Mesenchymal stem cell (in vitro differentiated cells and primary cell): ENCODE data around the gene USP9X.

Experiments used
- DNase-seq: peaks from one replicate; pipeline ENCODE4 v3.0.0-alpha.2; 2013
- H2AFZ ChIP-seq: one replicate; pipeline ENCODE4 v1.6.1; 2013; ENCODE audit warnings: low read depth, mild to moderate bottlenecking, control low read depth, inconsistent platforms, low read length, moderate library complexity
- H2AK5ac ChIP-seq: 2 replicates; pipeline ENCODE4 v1.6.1; 2013; ENCODE audit warnings: low read length, moderate library complexity, mild to moderate bottlenecking, inconsistent platforms; ENCODE audit not compliant: severe bottlenecking
- H2BK120ac ChIP-seq: one replicate; pipeline ENCODE4 v1.6.1; 2013; ENCODE audit warnings: low read depth, mild to moderate bottlenecking, inconsistent platforms, low read length, moderate library complexity
- H2BK12ac ChIP-seq, 2 experiments: one replicate each; pipeline ENCODE4 v1.6.1; 2013; ENCODE audit warnings: inconsistent platforms in 2 of 2, low read length in 2 of 2, mild to moderate bottlenecking in 2 of 2, moderate library complexity in 2 of 2, control low read depth in 1 of 2
- H2BK15ac ChIP-seq: one replicate; pipeline ENCODE4 v1.6.1; 2013; ENCODE audit warnings: mild to moderate bottlenecking, low read depth, inconsistent platforms; ENCODE audit not compliant: poor library complexity, severe bottlenecking
- H2BK5ac ChIP-seq: 2 replicates; pipeline ENCODE4 v1.6.1; 2013; ENCODE audit warnings: low read depth, mild to moderate bottlenecking, low read length, control low read depth, inconsistent platforms; ENCODE audit not compliant: poor library complexity, severe bottlenecking
- H3K14ac ChIP-seq, 2 experiments: one replicate each; pipeline ENCODE4 v1.6.1; 2013; ENCODE audit warnings: inconsistent platforms in 2 of 2, low read length in 2 of 2, control low read depth in 1 of 2, mild to moderate bottlenecking in 1 of 2, moderate library complexity in 1 of 2
- H3K18ac ChIP-seq, 2 experiments: one replicate each; pipeline ENCODE4 v1.6.1; 2013; ENCODE audit warnings: inconsistent platforms in 2 of 2, low read length in 2 of 2, control low read depth in 1 of 2, low read depth in 1 of 2, mild to moderate bottlenecking in 1 of 2
- H3K23ac ChIP-seq, 2 experiments: one replicate each; pipeline ENCODE4 v1.6.1; 2013; ENCODE audit warnings: inconsistent platforms in 2 of 2, low read length in 2 of 2, mild to moderate bottlenecking in 2 of 2, moderate library complexity in 2 of 2, control low read depth in 1 of 2
- H3K27ac ChIP-seq: 2 replicates; pipeline ENCODE4 v1.5.1; 2013; ENCODE audit warnings: mild to moderate bottlenecking, moderate library complexity, low read length, control low read depth, inconsistent platforms; ENCODE audit not compliant: poor library complexity, severe bottlenecking
- H3K27me3 ChIP-seq, 2 experiments: 2 replicates each; pipeline versions ENCODE4 v1.6.1 to v1.7.0; 2013; ENCODE audit warnings: low read length in 2 of 2, mild to moderate bottlenecking in 2 of 2, moderate library complexity in 2 of 2, control low read depth in 1 of 2, inconsistent platforms in 1 of 2; ENCODE audit not compliant: control insufficient read depth in 1 of 2, insufficient read depth in 1 of 2
- H3K36me3 ChIP-seq, 2 experiments: 2 replicates each; pipeline versions ENCODE4 v1.6.1 to v1.7.0; 2013; ENCODE audit warnings: low read length in 2 of 2, control low read depth in 1 of 2, inconsistent platforms in 1 of 2, low read depth in 1 of 2, mild to moderate bottlenecking in 1 of 2; ENCODE audit not compliant: insufficient read depth in 2 of 2, control insufficient read depth in 1 of 2
- H3K4ac ChIP-seq, 2 experiments: one replicate each; pipeline ENCODE4 v1.6.1; 2013; ENCODE audit warnings: inconsistent platforms in 2 of 2, low read length in 2 of 2, mild to moderate bottlenecking in 2 of 2, moderate library complexity in 2 of 2, control low read depth in 1 of 2, low read depth in 1 of 2
- H3K4me1 ChIP-seq: 2 replicates; pipeline ENCODE4 v1.6.1; 2013; ENCODE audit warnings: low read depth, low read length, control low read depth; ENCODE audit not compliant: control insufficient read depth, insufficient read depth
- H3K4me2 ChIP-seq: 2 replicates; pipeline ENCODE4 v1.6.1; 2013; ENCODE audit warnings: low read length, mild to moderate bottlenecking, inconsistent platforms; ENCODE audit not compliant: poor library complexity, severe bottlenecking
- H3K4me3 ChIP-seq, 2 experiments: 2 replicates each; pipeline versions ENCODE4 v1.5.1 to v1.7.0; 2013; ENCODE audit warnings: low read length in 2 of 2, mild to moderate bottlenecking in 2 of 2, control low read depth in 1 of 2, low read depth in 1 of 2; ENCODE audit not compliant: insufficient read depth in 1 of 2
- H3K79me1 ChIP-seq: replicated peaks from 2 replicates; pipeline ENCODE4 v1.6.1; 2013; ENCODE audit warnings: mild to moderate bottlenecking, control low read depth, low read length, inconsistent platforms; ENCODE audit not compliant: poor library complexity, severe bottlenecking
- H3K9ac ChIP-seq: 2 replicates; pipeline ENCODE4 v1.7.0; 2013; ENCODE audit warnings: mild to moderate bottlenecking, low read length, moderate library complexity
- H3K9me3 ChIP-seq: 2 replicates; pipeline ENCODE4 v1.7.0; 2013; ENCODE audit warnings: mild to moderate bottlenecking, low read length; ENCODE audit not compliant: control insufficient read depth
- H4K8ac ChIP-seq: one replicate; pipeline ENCODE4 v1.6.1; 2013; ENCODE audit warnings: inconsistent platforms, mild to moderate bottlenecking, low read length, moderate library complexity
- H4K91ac ChIP-seq: one replicate; pipeline ENCODE4 v1.6.1; 2013; ENCODE audit warnings: mild to moderate bottlenecking, low read length, inconsistent platforms
- WGBS: methylation state at CpG from one replicate; pipeline ENCODE4 v1.1.7; 2013; ENCODE audit warnings: mixed read lengths; 5-methylcytosine and 5-hydroxymethylcytosine counted together

USP9X gene

DNA sequence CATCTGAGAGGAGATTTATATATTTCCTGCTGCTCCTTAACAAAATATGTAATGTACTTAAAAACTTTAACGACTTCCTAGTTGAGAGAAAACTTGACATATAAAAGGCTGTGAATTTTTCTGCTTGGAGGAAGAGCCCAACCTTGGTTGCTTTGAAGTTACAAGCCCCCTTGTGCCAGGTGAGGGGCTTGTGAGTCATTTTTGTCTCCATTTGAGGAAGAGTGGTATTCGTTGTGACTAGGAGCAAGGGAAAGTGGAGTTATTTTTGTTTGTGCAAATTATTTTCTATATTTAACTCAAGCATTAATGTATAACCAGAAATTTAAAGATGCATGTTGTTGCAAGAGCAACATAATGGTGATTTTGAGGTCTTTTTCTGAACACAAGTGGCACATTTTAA lies 149.7 kb downstream of the USP9X start:
- DNase-seq, result no peak
- Histone ChIP-seq H3K9ac (no peak overlapping the region), H3K23ac (no peak overlapping the region), H2AFZ (no peak overlapping the region), H3K27me3 (no peaks in the 10 kb centered on the region), H4K91ac (no peak overlapping the region), H2BK120ac (no peak overlapping the region), H3K14ac (no peak overlapping the region), H3K9me3 (no peaks in the 10 kb centered on the region), H3K4me3 (no peak overlapping the region), H2AK5ac (no peak overlapping the region), H2BK12ac (no peak overlapping the region), H2BK15ac (no peak overlapping the region), H3K36me3 (peaks cover under 1 to 44% of the 10 kb centered on the region in 2 experiments), H3K27ac (no peak overlapping the region), H3K4ac (no peak overlapping the region), H4K8ac (no peak overlapping the region), H3K79me1 (no peaks in the 10 kb centered on the region), H2BK5ac (no peak overlapping the region), H3K18ac (no peak overlapping the region), H3K4me2 (no peak overlapping the region), H3K4me1 (no peaks in the 10 kb centered on the region)
- WGBS, result 100% methylated on average over 1 of the region's 2 CpGs

DNA sequence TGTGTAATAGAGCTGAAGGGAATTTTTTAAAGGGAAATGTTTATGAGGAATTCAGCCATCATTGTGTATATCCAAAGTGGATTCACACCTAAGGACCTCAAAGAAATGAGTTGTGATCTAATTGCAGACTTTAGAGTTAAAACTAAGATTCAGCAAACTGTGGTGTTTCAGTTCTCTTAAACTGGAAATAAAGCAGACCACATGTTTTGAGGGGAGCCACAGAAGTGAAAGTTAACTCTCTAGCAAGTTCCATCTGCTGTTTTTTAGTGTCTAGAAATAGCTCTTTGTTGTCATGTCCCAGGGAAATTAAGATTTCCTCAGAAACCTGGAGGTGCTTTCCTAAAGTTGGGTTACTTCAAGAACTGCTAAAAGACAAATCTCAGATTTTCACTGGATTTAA lies 151.4 kb downstream of the USP9X start:
- H3K4ac ChIP-seq, result no peak overlapping the region
- H3K4me3 ChIP-seq, result no peak overlapping the region
- H3K27ac ChIP-seq, result no peak overlapping the region
- H2BK120ac ChIP-seq, result no peak overlapping the region
- H4K91ac ChIP-seq, result no peak overlapping the region
- DNase-seq, result peak; percentile 19
- H3K4me2 ChIP-seq, result no peak overlapping the region
- no peaks in the 10 kb centered on the region for H3K4me1 ChIP-seq
- H2BK15ac ChIP-seq, result no peak overlapping the region
- H3K36me3 ChIP-seq, result peaks cover 0 to 29% of the 10 kb centered on the region in 2 experiments
- H3K14ac ChIP-seq, result no peak overlapping the region
- H3K23ac ChIP-seq, result no peak overlapping the region
- no peak overlapping the region for H2AFZ ChIP-seq
- H3K27me3 ChIP-seq, result no peaks in the 10 kb centered on the region
- no peaks in the 10 kb centered on the region for H3K9me3 ChIP-seq
- no peaks in the 10 kb centered on the region for H3K79me1 ChIP-seq
- no peak overlapping the region for H4K8ac ChIP-seq
- H3K18ac ChIP-seq, result no peak overlapping the region
- no peak overlapping the region for H2BK12ac ChIP-seq
- H2AK5ac ChIP-seq, result no peak overlapping the region
- no peak overlapping the region for H3K9ac ChIP-seq
- no peak overlapping the region for H2BK5ac ChIP-seq

DNA sequence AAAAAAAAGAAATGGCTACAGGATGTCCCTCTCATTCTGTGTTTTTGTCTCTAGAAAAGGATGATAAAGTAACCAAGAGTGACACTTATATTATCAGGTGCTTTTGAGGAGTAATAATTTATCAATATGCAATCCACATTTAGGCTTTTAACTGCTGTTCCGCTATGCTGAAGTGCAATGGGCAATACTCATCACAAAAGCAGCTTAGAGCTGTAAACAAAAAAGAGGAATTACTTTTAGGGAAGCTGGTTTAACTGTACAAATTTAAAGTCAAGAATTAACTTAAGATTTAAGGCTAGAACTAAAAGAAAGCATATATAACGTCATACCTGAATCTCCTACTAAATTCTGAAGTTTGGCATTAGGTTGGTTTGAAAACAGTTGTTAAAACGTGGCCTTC lies 155.3 kb downstream of the USP9X start:
- Histone ChIP-seq H3K36me3 (no peaks in the 10 kb centered on the region), H3K27ac (no peak overlapping the region), H3K4ac (no peak overlapping the region), H3K79me1 (no peaks in the 10 kb centered on the region), H3K18ac (no peak overlapping the region), H2AFZ (no peak overlapping the region), H3K4me2 (no peak overlapping the region), H4K8ac (no peak overlapping the region), H3K9ac (no peak overlapping the region), H3K9me3 (no peaks in the 10 kb centered on the region), H4K91ac (no peak overlapping the region), H2BK15ac (no peak overlapping the region), H3K23ac (no peak overlapping the region), H3K27me3 (peaks cover 0 to 3% of the 10 kb centered on the region in 2 experiments), H3K14ac (no peak overlapping the region), H2BK5ac (no peak overlapping the region), H2BK12ac (no peak overlapping the region), H2AK5ac (no peak overlapping the region), H3K4me3 (no peak overlapping the region), H3K4me1 (no peaks in the 10 kb centered on the region), H2BK120ac (no peak overlapping the region)
- WGBS, result 100% methylated on average over 1 of the region's 3 CpGs
- no peak for DNase-seq

DNA sequence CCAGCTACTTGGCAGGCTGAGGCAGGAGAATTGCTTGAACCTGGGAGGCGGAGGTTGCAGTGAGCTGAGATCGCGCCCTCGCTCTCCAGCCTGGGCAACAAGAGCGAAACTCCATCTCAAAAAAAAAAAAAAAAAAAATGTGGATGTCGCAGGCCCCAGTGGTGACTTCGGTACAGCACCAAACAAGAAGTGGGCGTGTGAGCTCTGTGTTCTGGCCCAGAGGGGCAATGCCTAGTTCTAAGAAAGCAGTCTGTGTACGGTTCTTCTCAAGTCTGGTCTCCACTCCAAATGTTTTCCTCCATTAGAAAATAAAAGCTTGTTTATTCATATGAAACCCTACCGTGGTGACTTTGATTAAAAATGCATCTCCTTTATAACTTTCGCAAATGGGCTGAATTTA lies 156.7 kb downstream of the USP9X start:
- no peak overlapping the region for H2AFZ ChIP-seq
- H3K23ac ChIP-seq, result no peak overlapping the region
- H2BK12ac ChIP-seq, result no peak overlapping the region
- no peaks in the 10 kb centered on the region for H3K9me3 ChIP-seq
- H3K4me3 ChIP-seq, result no peak overlapping the region
- H3K27me3 ChIP-seq, result peaks cover 0 to 10% of the 10 kb centered on the region in 2 experiments
- no peak overlapping the region for H3K9ac ChIP-seq
- H3K4me2 ChIP-seq, result no peak overlapping the region
- H3K14ac ChIP-seq, result no peak overlapping the region
- H3K79me1 ChIP-seq, result no peaks in the 10 kb centered on the region
- H3K18ac ChIP-seq, result no peak overlapping the region
- H3K4me1 ChIP-seq, result no peaks in the 10 kb centered on the region
- no peak overlapping the region for H2AK5ac ChIP-seq
- H3K4ac ChIP-seq, result no peak overlapping the region
- no peak overlapping the region for H3K27ac ChIP-seq
- no peak overlapping the region for H2BK5ac ChIP-seq
- DNase-seq, result no peak
- H2BK120ac ChIP-seq, result no peak overlapping the region
- H4K8ac ChIP-seq, result no peak overlapping the region
- WGBS, result 97% methylated on average over 11 of the region's 11 CpGs
- H4K91ac ChIP-seq, result no peak overlapping the region
- no peak overlapping the region for H2BK15ac ChIP-seq
- H3K36me3 ChIP-seq, result no peaks in the 10 kb centered on the region
